Activated CD4-positive, CD25-positive, alpha-beta regulatory T cell (primary cell): ENCODE results near the gene PDE4A.
"Not testable (repeated sequence)": the region's sequence is repeated elsewhere in the genome, so short reads cannot be mapped to it uniquely, and the experiment has no call there.

Experiments
- DNase-seq, 4 experiments: peaks; one replicate each; lab custom pipeline; 2025; lab: John Stamatoyannopoulos, UW

PDE4A gene

DNA sequence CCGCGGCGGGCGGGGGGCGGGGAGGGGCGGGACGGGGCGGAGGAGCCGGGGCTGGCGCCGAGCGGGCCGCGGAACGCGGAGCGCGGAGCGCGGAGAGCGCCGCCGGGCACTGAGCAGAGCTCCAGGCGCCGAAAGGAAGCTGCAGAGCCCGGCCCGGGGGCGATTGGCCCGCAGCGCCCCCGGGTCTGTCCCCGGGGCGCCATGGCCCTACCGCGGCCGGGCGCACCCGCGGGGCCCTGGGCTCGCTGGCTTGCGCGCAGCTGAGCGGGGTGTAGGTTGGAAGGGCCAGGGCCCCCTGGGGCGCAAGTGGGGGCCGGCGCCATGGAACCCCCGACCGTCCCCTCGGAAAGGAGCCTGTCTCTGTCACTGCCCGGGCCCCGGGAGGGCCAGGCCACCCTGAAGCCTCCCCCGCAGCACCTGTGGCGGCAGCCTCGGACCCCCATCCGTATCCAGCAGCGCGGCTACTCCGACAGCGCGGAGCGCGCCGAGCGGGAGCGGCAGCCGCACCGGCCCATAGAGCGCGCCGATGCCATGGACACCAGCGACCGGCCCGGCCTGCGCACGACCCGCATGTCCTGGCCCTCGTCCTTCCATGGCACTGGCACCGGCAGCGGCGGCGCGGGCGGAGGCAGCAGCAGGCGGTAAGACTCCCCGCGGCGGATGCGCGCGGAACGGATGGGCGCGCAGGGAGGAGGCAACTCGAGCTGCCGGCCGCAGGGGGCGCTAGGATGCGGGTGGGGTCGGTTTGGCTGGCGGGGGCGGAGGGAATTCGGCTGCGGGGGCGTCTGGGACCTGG is at the start of gene PDE4A:
Gene PDE4A, plus strand, starts transcription at position 95 of the 796 bp plus-strand sequence. Its CDS starts 227 bp downstream, at position 322.
- peak; percentile 21 to 50 (median 29) for DNase-seq

DNA sequence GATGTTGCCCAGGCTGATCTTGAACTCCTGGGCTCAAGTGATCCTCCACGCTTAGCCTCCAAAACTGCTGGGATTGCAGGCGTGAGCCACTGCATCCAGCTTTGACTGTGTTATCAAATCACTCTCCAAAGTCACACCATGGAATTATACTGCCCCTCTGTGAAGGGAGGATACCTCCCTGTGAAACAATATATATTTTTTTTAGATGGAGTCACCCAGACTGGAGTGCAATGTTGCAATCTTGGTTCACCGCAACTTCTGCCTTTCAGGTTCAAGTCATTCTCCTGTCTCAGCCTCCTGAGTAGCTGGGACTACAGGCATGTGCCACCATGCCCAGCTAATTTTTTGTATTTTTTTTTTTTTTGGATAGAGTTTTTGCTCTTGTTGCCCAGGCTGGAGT is 47.6 kb upstream of the PDE4A start:
- DNase-seq = no peak

DNA sequence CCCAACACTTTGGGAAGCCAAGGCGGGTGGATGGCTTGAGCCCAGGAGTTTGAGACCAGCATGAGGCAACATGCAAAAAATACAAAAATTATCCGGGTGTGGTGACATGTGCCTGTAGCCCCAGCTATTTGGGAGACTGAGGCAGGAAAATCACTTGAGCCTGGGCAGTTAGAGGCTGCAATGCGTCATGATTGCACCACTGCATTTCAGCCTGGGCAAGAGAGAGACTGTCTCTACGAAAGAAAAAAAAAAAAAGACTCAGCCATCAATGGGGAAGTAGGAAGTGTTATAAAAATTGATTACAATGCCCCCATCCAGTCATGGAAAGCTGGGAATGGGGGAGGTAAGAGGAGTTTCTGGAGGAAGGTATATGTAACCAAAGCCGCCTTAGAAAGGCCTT is 45.4 kb upstream of the PDE4A start:
- no peak for DNase-seq

DNA sequence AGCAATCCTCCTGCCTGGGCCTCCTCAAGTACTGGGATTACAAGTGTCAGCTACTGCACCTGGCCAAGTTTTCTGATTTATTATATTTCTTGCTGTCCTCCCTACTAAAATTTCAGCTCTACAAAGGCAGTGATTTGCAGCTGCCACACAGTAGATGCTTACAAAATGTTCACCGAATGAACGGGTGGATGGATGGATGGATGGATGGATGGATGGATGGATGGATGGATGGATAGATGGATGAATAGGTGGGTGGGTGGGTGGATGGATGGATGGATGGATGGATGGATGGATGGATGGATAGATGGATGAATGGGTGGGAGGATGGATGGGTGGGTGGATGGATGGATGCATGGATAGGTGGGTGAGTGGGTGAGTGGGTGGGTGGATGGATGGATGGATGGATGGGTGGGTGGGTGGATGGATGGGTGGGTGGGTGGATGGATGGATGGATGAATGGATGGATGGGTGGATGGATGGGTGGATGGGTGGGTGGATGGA is 43.1 kb upstream of the PDE4A start:
- DNase-seq = not testable (repeated sequence)

DNA sequence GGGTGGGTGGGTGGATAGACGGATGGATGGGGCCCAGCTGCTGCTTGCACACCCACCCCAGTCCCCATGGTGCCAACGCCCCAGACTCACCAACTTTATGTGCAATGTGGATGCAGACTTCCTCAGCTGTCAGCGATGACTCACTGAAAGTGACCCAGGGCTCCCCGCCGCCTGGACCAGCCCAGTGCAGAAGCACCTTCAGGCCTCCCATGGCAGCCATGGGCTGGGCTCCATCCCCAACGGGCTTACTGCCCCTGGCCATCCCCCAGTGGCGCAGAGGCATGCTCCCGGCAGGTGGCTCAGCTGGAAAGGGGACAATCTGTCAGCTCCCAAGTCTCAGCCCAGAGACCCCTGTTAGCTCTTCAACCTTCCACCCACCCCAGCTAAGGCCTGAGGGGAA is 42.2 kb upstream of the PDE4A start:
- DNase-seq = no peak

DNA sequence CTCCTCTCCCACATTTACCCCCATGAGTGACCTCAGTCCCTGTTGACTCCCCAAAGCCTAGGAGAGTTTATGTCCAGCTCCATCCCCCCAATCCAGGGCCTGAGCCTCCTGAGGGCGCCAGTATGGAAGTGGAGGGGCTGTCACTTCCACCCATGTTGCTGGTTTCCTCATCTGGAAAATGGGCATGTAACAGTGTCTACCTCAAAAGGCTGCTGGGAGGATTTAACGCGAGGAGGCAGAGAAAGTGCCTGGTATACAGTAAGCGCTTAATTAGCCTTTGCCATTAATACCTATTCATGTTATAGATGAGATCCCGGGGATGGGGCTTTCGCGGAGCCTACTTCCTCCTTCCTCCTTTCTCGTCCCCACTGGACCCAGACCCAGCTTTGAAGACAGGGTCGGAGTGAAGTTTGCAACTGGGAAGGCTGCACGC is 40.4 kb upstream of the PDE4A start:
- no peak for DNase-seq

DNA sequence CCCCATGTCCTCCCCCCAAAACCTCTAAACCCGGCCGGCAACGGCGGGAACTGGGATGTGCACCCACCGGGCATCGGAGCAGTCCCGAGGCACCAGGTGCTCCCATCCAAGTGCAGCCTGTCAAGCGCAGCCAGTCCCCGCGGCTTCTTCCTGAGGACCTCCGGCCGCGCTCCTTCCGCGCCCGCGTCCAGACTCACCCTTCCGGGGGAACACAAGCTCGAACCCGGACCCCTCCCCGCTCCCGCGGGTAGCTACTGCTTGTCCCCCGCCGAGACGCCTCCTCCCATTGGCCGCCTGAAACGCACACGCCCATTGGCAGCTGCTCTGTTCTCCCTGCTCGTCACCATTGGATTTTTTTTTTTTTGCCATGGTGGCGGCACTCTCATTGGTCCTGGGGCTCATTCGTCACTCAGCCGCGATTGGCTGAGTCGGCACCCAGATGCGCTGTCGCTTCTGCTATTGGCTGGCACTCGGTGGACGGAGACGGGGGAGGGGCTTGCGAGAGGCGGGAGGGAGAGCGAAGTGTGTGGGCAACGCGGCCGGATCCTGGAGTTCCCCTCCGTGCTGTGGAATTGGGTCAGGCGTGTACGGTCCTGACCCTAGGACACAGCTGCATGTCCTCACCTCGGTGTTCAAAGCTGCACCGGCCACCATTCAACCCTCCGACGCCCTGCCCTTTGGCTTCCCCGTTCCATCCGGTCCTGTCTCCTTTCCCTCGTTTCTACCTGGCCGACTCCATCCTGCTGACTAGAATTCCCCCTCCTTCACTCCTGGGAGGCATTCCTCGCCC is 39.8 kb upstream of the PDE4A start, which contains the start of gene TYK2:
Gene TYK2, minus strand, starts transcription at position 260 of the 790 bp plus-strand sequence. CDS start 2,166 bp downstream, outside the sequence.
- DNase-seq = peak; percentile 88 to 93 (median 88)

DNA sequence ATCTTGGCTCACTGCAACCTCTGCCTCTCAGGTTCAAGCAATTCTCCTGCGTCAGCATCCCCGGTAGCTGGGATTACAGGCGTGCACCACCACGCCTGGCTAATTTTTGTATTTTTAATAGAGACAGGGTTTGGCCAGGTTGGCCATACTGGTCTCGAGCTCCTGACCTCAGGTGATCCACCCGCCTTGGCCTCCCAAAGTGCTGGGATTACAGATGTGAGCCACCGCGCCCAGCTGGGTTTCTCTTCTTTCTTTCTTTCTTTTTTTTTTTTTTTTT is 37.2 kb upstream of the PDE4A start:
- not testable (repeated sequence) for DNase-seq

DNA sequence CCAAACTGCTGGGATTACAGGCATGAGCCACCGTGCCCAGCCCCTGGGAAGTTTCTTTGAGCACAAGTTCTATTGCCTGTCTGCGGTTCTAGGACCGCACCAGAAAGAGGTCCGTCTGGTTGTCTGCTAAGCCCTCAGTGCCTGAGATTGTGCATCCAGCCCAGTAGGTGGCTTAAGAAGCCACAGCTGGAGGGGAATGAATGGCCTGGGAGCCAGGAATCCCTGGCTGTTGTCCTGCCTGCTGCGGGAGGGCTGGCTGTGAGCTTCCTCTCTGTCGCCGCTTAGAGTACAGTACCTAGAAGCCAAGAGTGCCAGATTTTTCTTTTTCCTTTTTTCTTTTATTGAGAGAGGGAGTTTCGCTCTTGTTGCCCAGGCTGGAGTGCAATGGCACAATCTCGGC is 35.8 kb upstream of the PDE4A start:
- DNase-seq = no peak

DNA sequence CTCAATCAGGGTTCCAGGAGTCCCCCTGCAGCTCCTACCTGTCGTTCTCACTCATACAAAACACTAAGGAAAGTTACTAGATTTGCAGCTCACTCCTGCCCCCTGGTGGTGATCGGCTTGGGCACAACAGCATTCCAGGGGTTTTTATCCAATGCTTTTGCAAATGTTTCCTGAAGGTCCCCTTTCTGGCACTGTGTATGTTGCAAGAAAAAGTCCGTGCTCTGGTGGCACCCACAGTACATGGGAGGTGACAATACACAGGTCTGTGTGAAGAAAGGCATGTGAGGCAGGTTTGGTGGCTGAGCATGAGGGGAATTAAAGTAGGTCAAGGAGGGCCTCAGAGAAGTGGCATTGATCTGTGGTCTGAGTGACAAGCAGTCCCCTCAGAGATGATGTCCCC is 31.4 kb upstream of the PDE4A start:
- peak; percentile 57 to 88 (median 72) for DNase-seq

DNA sequence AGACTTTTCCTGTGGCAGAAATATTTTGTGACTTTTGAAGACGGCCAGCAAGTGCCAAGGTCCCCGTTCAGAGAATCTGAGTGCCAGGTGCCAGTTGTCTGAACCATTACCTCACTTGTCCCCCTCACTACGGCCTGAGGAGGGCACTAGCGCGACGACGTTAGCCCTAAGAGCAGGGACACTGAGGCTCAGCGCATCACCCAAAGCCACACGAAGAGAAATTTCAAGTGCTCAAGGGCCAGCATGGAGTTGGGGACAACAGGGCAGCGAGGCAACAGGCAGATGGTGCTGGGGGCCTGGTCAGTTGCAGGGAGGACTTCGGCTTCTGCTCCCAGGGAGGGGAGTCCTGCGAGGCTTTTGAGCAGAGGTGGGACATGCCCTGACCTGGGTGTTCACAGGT is 30.5 kb upstream of the PDE4A start:
- peak in 1 of 4 experiments; percentile 15 for DNase-seq

DNA sequence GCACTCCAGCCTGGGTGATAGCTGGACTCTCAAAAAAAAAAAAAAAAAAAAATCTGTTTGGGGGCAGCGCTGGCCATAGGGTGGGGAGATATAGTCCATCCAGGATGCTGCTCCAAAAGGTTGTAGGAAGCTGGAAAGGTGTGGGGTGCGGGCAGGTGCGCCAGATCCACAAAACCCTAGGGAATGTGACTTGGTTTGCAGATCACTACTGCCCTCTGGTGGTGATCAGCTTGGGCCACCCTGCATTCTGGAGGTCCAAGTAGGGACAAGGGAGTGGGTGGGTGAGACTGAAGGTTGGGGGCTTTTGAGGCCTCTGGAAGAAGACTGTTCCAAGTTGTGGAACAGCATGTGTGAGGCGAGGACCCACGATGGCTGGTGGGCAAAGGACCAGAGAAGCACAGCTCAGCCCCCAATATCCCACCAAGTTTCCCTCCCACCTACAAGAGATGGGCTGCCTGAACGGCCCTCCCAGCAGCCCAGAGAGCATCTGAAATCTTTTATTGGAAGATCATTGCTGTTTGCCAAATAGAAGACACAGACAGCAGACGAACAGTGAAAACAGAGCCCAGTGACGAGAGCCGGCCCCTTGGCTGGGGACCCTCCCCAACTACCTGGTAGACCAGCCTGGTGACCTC is 29.6 kb upstream of the PDE4A start:
- peak; percentile 31 to 47 (median 38) for DNase-seq

DNA sequence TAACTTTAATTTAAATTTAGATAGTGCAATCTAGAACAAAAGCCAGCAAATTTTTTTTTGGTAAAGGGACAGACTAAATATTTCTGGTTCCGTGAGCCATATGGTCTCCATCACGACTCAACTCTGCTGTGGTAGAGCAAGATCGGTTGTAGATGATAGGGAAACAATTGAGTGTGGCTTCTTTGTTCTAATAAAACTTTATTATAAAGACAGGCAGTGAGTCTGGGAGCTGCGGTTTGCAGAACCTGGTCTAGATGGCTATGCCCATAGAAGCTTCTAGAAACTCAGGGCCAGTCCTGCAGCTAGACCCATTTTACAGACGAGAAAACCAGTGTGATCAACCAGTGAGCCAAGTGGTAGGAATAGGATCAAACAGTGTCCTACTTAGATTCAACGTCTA is 28.2 kb upstream of the PDE4A start:
- no peak for DNase-seq

DNA sequence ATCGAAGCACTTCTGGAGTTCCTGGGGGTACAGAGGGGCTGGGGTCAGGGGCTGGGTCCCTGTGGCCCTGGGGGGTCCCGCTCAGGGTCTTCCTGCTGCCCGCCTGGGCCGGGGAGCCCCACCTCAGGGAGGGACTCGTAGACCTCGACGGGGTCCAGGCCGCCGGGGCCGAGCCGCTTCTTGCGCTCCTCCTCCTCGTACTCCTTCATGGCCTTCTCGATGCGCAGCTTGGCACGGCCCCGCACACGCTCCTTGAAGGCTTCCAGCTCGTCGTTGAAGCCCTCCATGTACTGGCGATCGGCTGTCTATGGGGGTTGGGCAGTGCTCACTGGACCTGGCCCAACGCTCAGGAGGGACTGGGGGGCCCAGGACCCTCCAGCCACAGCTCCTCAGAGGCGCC is 27.2 kb upstream of the PDE4A start:
- no peak for DNase-seq

DNA sequence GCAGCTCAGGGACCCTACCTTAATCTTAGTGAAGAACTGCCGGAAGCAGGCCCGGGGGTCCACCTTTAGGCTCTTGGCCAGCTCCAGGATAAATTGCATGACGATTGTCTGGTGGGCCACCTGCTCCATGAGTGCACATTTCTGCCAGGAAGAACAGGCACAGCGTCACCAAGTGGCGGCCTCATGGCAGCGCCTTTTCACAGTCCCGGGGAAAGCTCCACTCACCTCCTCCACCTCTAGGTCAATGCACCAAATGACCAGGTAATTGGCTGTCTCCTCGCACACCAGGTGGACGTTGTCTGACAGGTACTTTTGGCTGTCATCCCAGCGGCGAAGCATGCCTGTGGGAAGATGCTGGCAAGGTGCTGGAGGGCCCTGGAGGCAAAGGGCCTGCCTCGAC is 25.3 kb upstream of the PDE4A start:
- no peak for DNase-seq

DNA sequence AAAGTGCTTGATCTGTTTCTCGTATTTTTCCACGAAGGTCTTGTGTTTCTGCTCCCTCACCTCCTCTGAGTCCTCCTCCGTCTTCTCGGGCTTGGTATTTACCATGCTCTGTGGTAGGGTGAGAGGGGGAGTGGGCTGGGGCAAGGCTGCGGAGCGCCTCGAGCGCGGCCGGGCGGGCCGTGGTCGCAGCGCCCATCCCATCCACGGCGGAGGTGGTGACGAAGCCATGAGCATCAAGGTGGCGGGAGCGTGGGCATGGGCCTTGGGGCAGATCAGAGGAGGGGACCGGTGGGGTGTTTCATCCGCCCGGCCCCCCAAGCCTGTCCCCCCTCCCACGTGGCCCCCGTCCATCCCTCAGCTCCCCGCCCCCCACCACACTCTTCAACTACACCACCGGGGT is 24.9 kb upstream of the PDE4A start:
- DNase-seq = no peak

DNA sequence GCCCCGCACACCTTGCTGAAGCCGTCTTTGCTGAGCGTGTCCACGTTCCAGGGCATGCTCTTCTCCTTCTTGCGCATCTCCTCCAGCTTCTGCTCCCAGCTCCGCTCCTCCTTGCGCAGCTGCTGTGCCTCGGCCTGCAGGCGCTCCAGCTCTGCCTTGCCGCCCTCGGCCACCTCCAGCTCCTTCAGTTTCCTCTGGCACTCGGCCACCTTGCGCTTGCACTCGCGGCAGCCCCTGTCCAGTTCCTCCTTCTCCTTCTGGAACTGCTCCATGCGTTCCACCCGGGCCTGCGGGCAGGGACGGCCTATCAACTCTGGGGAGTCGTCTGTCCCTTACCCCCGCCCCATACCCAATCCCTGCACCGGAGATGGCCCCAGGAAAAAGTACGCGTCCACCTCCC is 24.4 kb upstream of the PDE4A start:
- DNase-seq = no peak

DNA sequence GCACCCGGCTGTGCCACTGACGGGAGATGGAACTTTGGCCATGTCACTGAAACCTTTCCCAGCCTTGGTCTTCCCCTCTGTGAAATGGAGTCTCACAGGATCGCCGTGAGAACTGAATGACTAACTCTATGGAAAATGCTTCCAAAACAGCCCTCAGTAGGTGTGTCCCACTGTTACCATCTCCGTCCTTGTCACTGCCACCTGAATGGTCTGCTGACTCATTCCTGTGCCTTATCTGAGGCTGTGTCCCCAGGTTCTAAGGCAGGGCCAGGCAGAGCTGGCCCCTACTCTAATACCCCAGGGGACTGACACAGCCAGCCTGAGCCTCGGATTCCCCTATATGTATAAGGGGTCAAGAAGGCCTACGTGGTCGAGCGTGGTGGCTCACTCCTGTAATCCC is 21.5 kb upstream of the PDE4A start:
- no peak for DNase-seq

DNA sequence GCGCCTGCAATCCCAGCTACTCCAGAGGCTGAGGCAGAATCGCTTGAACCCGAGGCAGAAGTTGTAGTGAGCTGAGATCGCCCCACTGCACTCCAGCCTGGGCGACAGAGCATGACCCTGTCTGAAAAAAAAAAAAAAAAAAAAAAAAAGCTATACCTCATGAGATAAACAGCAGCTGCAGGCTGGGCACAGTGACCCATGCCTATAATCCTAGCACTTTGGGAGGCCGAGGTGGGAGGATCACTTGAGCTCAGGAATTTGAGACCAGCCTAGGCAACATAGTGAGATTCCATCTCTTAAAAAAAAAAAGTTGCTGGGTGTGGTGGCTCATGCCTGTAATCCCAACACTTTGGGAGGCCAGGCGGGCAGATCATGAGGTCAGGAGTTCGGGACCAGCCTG is 21.0 kb upstream of the PDE4A start:
- DNase-seq = not testable (repeated sequence)

DNA sequence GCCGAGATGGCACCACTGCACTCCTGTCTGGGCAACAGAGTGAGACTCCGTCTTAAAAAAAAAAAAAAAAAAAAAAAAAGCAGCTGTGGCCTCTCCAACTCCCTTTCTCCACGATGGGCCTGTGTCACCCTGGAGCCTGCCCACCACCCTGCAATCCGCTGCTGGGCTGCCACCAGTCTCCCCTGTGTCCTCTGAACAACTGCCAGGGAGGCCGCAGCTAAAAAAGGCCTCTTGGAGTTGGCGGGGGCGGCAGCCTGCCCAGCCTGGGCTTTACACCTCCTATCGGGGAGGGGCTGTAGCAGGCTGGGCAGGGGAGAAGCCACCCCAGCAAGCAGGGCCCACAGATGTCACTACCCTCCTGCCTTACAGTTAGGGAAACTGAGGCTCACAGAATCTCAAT is 20.5 kb upstream of the PDE4A start:
- DNase-seq = no peak

DNA sequence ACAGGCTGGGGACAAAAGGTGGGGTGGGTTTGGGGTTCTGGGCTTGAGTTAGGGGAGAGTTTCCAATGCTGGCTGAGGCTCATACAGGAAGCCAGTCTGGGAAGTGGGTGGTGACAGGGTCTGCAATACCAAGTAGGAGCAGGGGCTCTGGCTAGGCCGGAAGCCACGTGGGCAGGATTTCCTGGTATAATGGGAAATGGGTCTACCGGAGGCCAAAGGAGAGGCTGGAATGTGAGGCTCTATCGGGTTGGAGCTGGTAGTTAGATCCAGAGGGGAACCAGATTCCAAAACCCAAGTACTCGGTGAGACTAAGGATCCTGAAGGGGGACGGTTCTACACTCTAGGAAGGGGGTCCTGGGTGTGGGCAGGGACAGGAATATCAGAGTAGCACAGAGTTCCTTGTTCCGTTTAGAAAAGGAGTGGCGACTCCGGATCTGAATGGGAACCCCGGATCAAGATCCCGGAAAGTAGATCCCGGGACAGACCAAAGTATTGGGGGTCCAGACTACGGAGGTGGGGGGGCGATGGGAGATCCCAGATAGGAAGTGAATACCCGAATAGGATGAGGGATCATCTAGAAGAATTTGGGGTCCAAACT is 17.8 kb upstream of the PDE4A start:
- DNase-seq = no peak
